B cell (primary cell): ENCODE measurements around the gene MACROH2A1. TPM values are rescaled to one million over a fixed set of nuclear protein-coding genes. Genes with fewer than 3 reads are reported as not detected.

Experiments
- ATAC-seq: fragments of 200-7000 bp; cut with Tn5 transposase; one replicate; pipeline ENCODE4 v1.10.0; 2021; ENCODE audit warnings: low read depth, mild to moderate bottlenecking, moderate number of reproducible peaks, moderate library complexity
- CTCF ChIA-PET: fragments of 350-600 bp; sonication (Branson Sonifier 250); formaldehyde crosslinking; loops from one replicate; lab custom pipeline; 2021; ENCODE audit warnings: antibody characterized with exemption, inconsistent platforms; lab: Charles Lee
- POLR2A ChIA-PET: fragments of 350-600 bp; sonication (Branson Sonifier 250); formaldehyde crosslinking; loops from one replicate; lab custom pipeline; 2021; ENCODE audit warnings: antibody characterized with exemption; lab: Charles Lee
- DNase-seq: peaks from one replicate; pipeline ENCODE4 v3.0.0; 2013
- H2AFZ ChIP-seq: 2 replicates; pipeline ENCODE4 v1.6.1; 2012; ENCODE audit warnings: mild to moderate bottlenecking, low read depth, low read length; ENCODE audit not compliant: insufficient read depth, poor library complexity, severe bottlenecking
- H3K27ac ChIP-seq, 2 donors: 1 replicate in 1 of 2; 2 replicates in 1 of 2; pipeline ENCODE4 v1.5.1; 2012 to 2013; ENCODE audit warnings: low read length in 2 of 2, mild to moderate bottlenecking in 2 of 2, moderate library complexity in 1 of 2
- H3K27me3 ChIP-seq, 4 experiments: fragments of 200-600 bp in 1 of 4; sonication (generic) in 1 of 4; replicated peaks in 1 of 4; 1 replicate in 2 of 4; 2 replicates in 2 of 4; pipeline versions ENCODE4 v1.6.1 to v1.7.0; 2013 to 2016; ENCODE audit warnings: low read length in 3 of 4, mild to moderate bottlenecking in 2 of 4, mixed read lengths in 1 of 4, moderate library complexity in 1 of 4; ENCODE audit not compliant: insufficient read depth in 4 of 4, control insufficient read depth in 3 of 4; ENCODE audit errors: control extremely low read depth in 1 of 4
- H3K36me3 ChIP-seq, 2 experiments: replicated peaks in 1 of 2; 1 replicate in 1 of 2; 2 replicates in 1 of 2; pipeline versions ENCODE4 v1.6.1 to v1.7.1; 2013; ENCODE audit warnings: low read length in 1 of 2; ENCODE audit not compliant: insufficient read depth in 2 of 2, control insufficient read depth in 1 of 2; ENCODE audit errors: control extremely low read depth in 1 of 2, extremely low read depth in 1 of 2
- H3K4me1 ChIP-seq, 2 donors: fragments of 200-600 bp in 1 of 2; sonication (generic) in 1 of 2; 1 replicate in 1 of 2; 2 replicates in 1 of 2; pipeline versions ENCODE4 v1.5.1 to v1.6.1; 2013 to 2017; ENCODE audit warnings: low read length in 2 of 2; ENCODE audit not compliant: control insufficient read depth in 2 of 2, insufficient read depth in 2 of 2
- H3K4me2 ChIP-seq: replicated peaks from 2 replicates; pipeline ENCODE3; 2012; ENCODE audit warnings: mild to moderate bottlenecking, low read depth, low read length; ENCODE audit not compliant: poor library complexity, severe bottlenecking
- H3K4me3 ChIP-seq, 5 experiments: fragments of 200-600 bp in 1 of 5; sonication (generic) in 1 of 5; 1 replicate in 3 of 5; 2 replicates in 2 of 5; pipeline versions ENCODE4 v1.5.1 to v1.7.0; 2011 to 2016; ENCODE audit warnings: low read length in 4 of 5, mild to moderate bottlenecking in 4 of 5, low read depth in 2 of 5, control low read depth in 1 of 5, moderate library complexity in 1 of 5; ENCODE audit not compliant: insufficient read depth in 1 of 5; ENCODE audit errors: control extremely low read depth in 1 of 5, extremely low read depth in 1 of 5
- H3K79me2 ChIP-seq: fragments of 200-600 bp; sonication (generic); one replicate; pipeline ENCODE4 v1.6.0; 2016; ENCODE audit warnings: low read length; ENCODE audit not compliant: control insufficient read depth, insufficient read depth
- H3K9ac ChIP-seq: fragments of 200-600 bp; sonication (generic); 2 replicates; pipeline ENCODE4 v1.6.1; 2017; ENCODE audit warnings: mild to moderate bottlenecking, low read length, moderate library complexity
- H3K9me3 ChIP-seq, 3 donors: one replicate each; pipeline versions ENCODE4 v1.6.1 to v1.7.1; 2013; ENCODE audit warnings: low read length in 2 of 3; ENCODE audit not compliant: control insufficient read depth in 2 of 3, insufficient read depth in 1 of 3; ENCODE audit errors: control extremely low read depth in 1 of 3
- H4K20me1 ChIP-seq: 2 replicates; pipeline ENCODE4 v1.6.0; 2012; ENCODE audit warnings: mild to moderate bottlenecking, low read length; ENCODE audit not compliant: insufficient read depth, control insufficient read depth, poor library complexity, severe bottlenecking
- H3K27ac Mint-ChIP-seq: one replicate; pipeline ENCODE4 v1.8.0; 2021; ENCODE audit warnings: mixed read lengths
- H3K27me3 Mint-ChIP-seq: one replicate; pipeline ENCODE4 v1.8.0; 2021; ENCODE audit warnings: mixed read lengths
- H3K4me1 Mint-ChIP-seq: one replicate; pipeline ENCODE4 v1.8.0; 2021; ENCODE audit warnings: mixed read lengths
- H3K4me3 Mint-ChIP-seq: one replicate; pipeline ENCODE4 v1.8.0; 2021; ENCODE audit warnings: mixed read lengths
- H3K9me3 Mint-ChIP-seq: one replicate; pipeline ENCODE4 v1.8.0; 2022; ENCODE audit warnings: mixed read lengths; ENCODE audit not compliant: insufficient read depth
- EZH2 ChIP-seq: IDR thresholded peaks from 2 replicates; pipeline ENCODE4 v1.6.1; 2012; ENCODE audit warnings: borderline replicate concordance, low read depth, mild to moderate bottlenecking, moderate library complexity, low read length; ENCODE audit not compliant: insufficient read depth, poor library complexity, severe bottlenecking
- WGBS: methylation state at CpG from one replicate; pipeline ENCODE4 v1.1.5; 2013; ENCODE audit warnings: missing lambda C conversion rate; ENCODE audit not compliant: insufficient coverage; 5-methylcytosine and 5-hydroxymethylcytosine counted together
- intact Hi-C: fragments of 100-400 bp; cut with micrococcal nuclease; formaldehyde crosslinking; loops from one replicate; pipeline ENCODE4 v1.10.0; 2022
- polyA plus RNA-seq: library from polyadenylated mRNA; depleted of rRNA; stranded (reverse); fragments of >200 nt; gene quantifications from 2 replicates; pipeline ENCODE4 v1.2.3, GENCODE V29; 2012
- total RNA-seq, 2 donors: library from RNA; stranded (reverse); fragments of 120-200 nt in 1 of 2; gene quantifications; 1 replicate in 1 of 2; 2 replicates in 1 of 2; pipeline versions ENCODE4 v1.2.3 to v1.2.4, GENCODE V29; 2013 to 2022
- TF ChIP-seq, protein P1 (sequence below): fragments of 200-600 bp; IDR thresholded peaks from one replicate; pipeline ENCODE4 v1.8.0; 2022; ENCODE audit warnings: antibody characterized with exemption, mild to moderate bottlenecking

The MACROH2A1 gene
- total and polyA plus RNA-seq, 2 donors (not counting 1 experiment from before 2014, with no cell fraction given), result 80.1 to 99.7 TPM

DNA sequence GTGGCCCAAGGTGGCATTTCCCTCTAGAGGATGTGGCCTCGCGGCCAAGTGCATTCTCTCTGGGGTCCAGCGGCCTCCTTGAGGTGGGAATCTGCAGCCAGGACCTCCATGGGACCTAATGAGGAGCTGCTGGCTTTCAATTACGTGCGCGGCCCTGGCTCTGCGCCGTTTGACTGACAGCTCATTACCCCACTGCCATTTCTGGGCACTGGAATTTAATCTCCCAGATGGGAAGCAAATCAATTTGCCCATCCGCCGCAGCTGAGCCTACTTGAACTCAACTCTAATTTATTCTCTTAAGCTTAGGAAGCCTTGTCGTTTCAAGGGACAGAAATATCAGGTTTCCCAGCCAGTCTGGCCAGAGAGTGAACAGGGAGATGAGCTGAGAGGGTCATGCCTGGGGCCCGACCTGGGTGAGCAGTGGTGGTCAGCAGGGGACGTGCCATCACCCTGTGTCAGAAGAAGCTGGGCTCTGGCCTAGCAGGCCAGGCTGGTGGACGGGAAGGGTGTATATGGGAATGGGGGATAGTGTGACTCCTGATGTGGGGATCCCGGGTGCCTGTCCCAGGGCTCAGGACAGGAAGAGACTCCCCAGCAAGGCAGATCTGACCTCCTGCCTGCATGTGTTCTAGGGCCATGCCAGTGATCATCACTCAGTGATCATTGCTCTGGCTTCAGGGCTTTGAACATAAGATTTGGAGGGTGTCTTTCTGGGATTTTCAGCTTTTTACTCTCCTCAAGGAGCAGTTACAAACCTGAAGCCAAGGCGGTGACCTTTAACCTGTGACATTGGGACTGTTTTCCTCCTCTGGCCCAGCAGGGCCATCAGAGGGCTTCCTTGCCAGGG, 69.7 kb downstream of the MACROH2A1 start:
- Histone ChIP-seq H2AFZ (no peak overlapping the region), H3K36me3 (peaks cover 0 to 22% of the 10 kb centered on the region in 2 experiments), H3K27ac (no peak overlapping the region), H3K9me3 (no peaks in the 10 kb centered on the region), H4K20me1 (no peaks in the 10 kb centered on the region), H3K27me3 (no peaks in the 10 kb centered on the region), H3K4me1 (no peaks in the 10 kb centered on the region), H3K79me2 (no peaks in the 10 kb centered on the region), H3K4me3 (no peak overlapping the region), H3K4me2 (no peak overlapping the region), H3K9ac (no peak overlapping the region)
- Mint-ChIP-seq H3K4me3 (no peak overlapping the region), H3K9me3 (no peaks in the 10 kb centered on the region), H3K27ac (no peak overlapping the region), H3K27me3 (no peaks in the 10 kb centered on the region), H3K4me1 (no peaks in the 10 kb centered on the region)
- ChIA-PET CTCF (no interaction called here), POLR2A (interaction anchor here (0.5 kb wide), 1 partner anchor 1262 kb away, joined by 6 read pairs; no protein-coding TSS in a partner anchor)
- DNase-seq (no peak), ATAC-seq (no peak)
- intact Hi-C loops, result no loop called here
- no peak for TF ChIP-seq EZH2
- TF ChIP-seq, protein P1, sequence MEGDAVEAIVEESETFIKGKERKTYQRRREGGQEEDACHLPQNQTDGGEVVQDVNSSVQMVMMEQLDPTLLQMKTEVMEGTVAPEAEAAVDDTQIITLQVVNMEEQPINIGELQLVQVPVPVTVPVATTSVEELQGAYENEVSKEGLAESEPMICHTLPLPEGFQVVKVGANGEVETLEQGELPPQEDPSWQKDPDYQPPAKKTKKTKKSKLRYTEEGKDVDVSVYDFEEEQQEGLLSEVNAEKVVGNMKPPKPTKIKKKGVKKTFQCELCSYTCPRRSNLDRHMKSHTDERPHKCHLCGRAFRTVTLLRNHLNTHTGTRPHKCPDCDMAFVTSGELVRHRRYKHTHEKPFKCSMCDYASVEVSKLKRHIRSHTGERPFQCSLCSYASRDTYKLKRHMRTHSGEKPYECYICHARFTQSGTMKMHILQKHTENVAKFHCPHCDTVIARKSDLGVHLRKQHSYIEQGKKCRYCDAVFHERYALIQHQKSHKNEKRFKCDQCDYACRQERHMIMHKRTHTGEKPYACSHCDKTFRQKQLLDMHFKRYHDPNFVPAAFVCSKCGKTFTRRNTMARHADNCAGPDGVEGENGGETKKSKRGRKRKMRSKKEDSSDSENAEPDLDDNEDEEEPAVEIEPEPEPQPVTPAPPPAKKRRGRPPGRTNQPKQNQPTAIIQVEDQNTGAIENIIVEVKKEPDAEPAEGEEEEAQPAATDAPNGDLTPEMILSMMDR, result no peak
- WGBS, result 96% methylated on average over 15 of the region's 16 CpGs

DNA sequence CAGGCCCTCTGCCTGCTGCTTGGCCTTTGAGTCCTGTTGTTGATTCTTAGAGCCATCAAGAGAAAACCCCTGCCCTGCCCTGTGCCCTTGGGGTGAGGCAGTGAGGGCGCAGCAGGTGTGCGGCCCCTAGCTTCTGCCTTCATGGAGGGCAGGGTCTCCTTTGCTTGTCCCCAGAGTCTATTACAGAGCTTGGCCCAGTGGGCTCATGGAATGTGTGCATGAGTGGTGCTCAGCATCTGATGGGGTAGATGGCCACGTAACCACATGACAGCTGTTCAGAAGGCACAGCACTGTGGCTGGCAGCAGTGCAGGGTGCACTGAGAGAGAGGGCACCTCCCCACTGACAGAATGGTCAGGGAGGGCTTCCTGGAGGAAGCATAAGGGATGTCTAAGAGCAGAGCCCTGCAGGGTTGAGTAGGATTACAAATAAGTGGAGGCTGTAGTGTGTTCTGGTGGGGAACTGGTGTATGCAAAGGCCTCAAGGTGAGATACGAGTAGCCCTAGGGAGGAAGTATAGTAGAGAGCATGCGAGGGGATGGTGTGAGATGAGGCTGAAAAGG, 70.8 kb downstream of the MACROH2A1 start:
- no peaks in the 10 kb centered on the region for H3K4me1 Mint-ChIP-seq
- Histone ChIP-seq H3K27ac (no peak overlapping the region), H3K9me3 (no peaks in the 10 kb centered on the region), H3K4me2 (no peak overlapping the region), H3K79me2 (no peaks in the 10 kb centered on the region), H3K4me3 (no peak overlapping the region), H4K20me1 (no peaks in the 10 kb centered on the region), H3K36me3 (peaks cover 0 to 19% of the 10 kb centered on the region in 2 experiments), H3K27me3 (no peaks in the 10 kb centered on the region), H3K4me1 (no peaks in the 10 kb centered on the region), H3K9ac (no peak overlapping the region), H2AFZ (no peak overlapping the region)
- no peak for DNase-seq
- ATAC-seq, result no peak
- CTCF ChIA-PET, result no interaction called here
- H3K27ac Mint-ChIP-seq, result no peak overlapping the region
- intact Hi-C loops, result no loop called here
- H3K9me3 Mint-ChIP-seq, result no peaks in the 10 kb centered on the region
- TF ChIP-seq, protein P1, result no peak
- no peak for TF ChIP-seq EZH2
- no peaks in the 10 kb centered on the region for H3K27me3 Mint-ChIP-seq
- POLR2A ChIA-PET, result interaction anchor here (0.9 kb wide), 1 partner anchor 8 kb away, joined by 3 read pairs; no protein-coding TSS in a partner anchor
- H3K4me3 Mint-ChIP-seq, result no peak overlapping the region
- 100% methylated on average over 3 of the region's 5 CpGs for WGBS
